Activated CD4-positive, alpha-beta T cell treated with anti-CD3 and anti-CD28 coated beads, Interleukin-2, amount 10 ng/mL, durations not matched to agents 24 days and 14 days (primary cell): ENCODE measurements around the gene NOD1. TPM values are rescaled to one million over a fixed set of nuclear protein-coding genes. Genes with fewer than 3 reads are reported as not detected.
"Not testable (repeated sequence)": the region's sequence is repeated elsewhere in the genome, so short reads cannot be mapped to it uniquely, and the experiment has no call there.

Experiments used
- DNase-seq: peaks from one replicate; pipeline ENCODE4 v3.0.0; 2022
- H3K27ac Mint-ChIP-seq: one replicate; pipeline ENCODE4 v1.8.0; 2022; ENCODE audit warnings: mild to moderate bottlenecking, mixed read lengths
- H3K27me3 Mint-ChIP-seq: one replicate; pipeline ENCODE4 v1.8.0; 2022; ENCODE audit warnings: mixed read lengths
- H3K36me3 Mint-ChIP-seq: one replicate; pipeline ENCODE4 v1.8.0; 2022; ENCODE audit warnings: low read depth, mild to moderate bottlenecking, mixed read lengths
- H3K4me1 Mint-ChIP-seq: one replicate; pipeline ENCODE4 v1.8.0; 2021; ENCODE audit warnings: mixed read lengths
- H3K4me3 Mint-ChIP-seq: one replicate; pipeline ENCODE4 v1.8.0; 2022; ENCODE audit warnings: mild to moderate bottlenecking, moderate library complexity, mixed read lengths
- H3K9me3 Mint-ChIP-seq: one replicate; pipeline ENCODE4 v1.8.0; 2021; ENCODE audit warnings: mixed read lengths
- intact Hi-C: fragments of 100-400 bp; cut with micrococcal nuclease; formaldehyde crosslinking; loops from one replicate; pipeline ENCODE4 v1.15.1; 2023
- total RNA-seq: library from RNA; stranded (reverse); gene quantifications from 2 replicates; pipeline ENCODE4 v1.2.3, GENCODE V29; 2022

The NOD1 gene
- total RNA-seq, 1 donor from 2014 or later = 12.9 TPM

- Mint-ChIP-seq H3K27ac (no peak overlapping the region), H3K9me3 (no peaks in the 10 kb centered on the region), H3K4me1 (no peaks in the 10 kb centered on the region), H3K36me3 (peaks cover 2% of the 10 kb centered on the region), H3K27me3 (peaks cover 24% of the 10 kb centered on the region), H3K4me3 (no peak overlapping the region)
- no peak for DNase-seq
- intact Hi-C loops = no loop called here
Measured at GRCh38 chr7:30487371-30487770, 8.8 kb upstream of the NOD1 start.

- intact Hi-C loops = no loop called here
- no peak for DNase-seq
- Mint-ChIP-seq H3K4me1 (no peaks in the 10 kb centered on the region), H3K9me3 (no peaks in the 10 kb centered on the region), H3K4me3 (no peak overlapping the region), H3K36me3 (no peaks in the 10 kb centered on the region), H3K27ac (no peak overlapping the region), H3K27me3 (peaks cover 18% of the 10 kb centered on the region)
Measured at GRCh38 chr7:30485667-30486066, 7.1 kb upstream of the NOD1 start.

- DNase-seq, H3K27me3 Mint-ChIP-seq, H3K9me3 Mint-ChIP-seq, intact Hi-C loops, H3K36me3 Mint-ChIP-seq, H3K27ac Mint-ChIP-seq, H3K4me3 Mint-ChIP-seq: not testable (repeated sequence)
- H3K4me1 Mint-ChIP-seq = peaks cover 22% of the 10 kb centered on the region
Measured at GRCh38 chr7:30481416-30481815, 2.8 kb upstream of the NOD1 start.

GRCh38 chr7:30479202-30480120 is 877 bp upstream of the NOD1 start:
- Mint-ChIP-seq H3K4me3 (peak overlapping the region; percentile 92), H3K4me1 (peaks cover 38% of the 10 kb centered on the region), H3K27me3 (no peaks in the 10 kb centered on the region), H3K9me3 (no peaks in the 10 kb centered on the region), H3K27ac (peak overlapping the region; percentile 82), H3K36me3 (peaks cover 7% of the 10 kb centered on the region)
- DNase-seq = peak; percentile 80
- intact Hi-C loops = loop anchor here (1.0 to 2.0 kb wide), 3 partner anchors 115 to 453 kb away; partner anchors contain the start of genes FKBP14 and GARS1

GRCh38 chr7:30476459-30477145 is 2.0 kb downstream of the NOD1 start:
- no peak for DNase-seq
- Mint-ChIP-seq H3K27ac (peak overlapping the region; percentile 31), H3K27me3 (no peaks in the 10 kb centered on the region), H3K4me1 (peaks cover 64% of the 10 kb centered on the region), H3K4me3 (peak overlapping the region; percentile 92), H3K9me3 (no peaks in the 10 kb centered on the region), H3K36me3 (peaks cover 19% of the 10 kb centered on the region)
- intact Hi-C loops = no loop called here

- Mint-ChIP-seq H3K4me1 (peaks cover 73% of the 10 kb centered on the region), H3K36me3 (peaks cover 19% of the 10 kb centered on the region), H3K9me3 (no peaks in the 10 kb centered on the region), H3K27ac (peak overlapping the region; percentile 49), H3K4me3 (no peak overlapping the region), H3K27me3 (no peaks in the 10 kb centered on the region)
- intact Hi-C loops = no loop called here
- no peak for DNase-seq
Measured at GRCh38 chr7:30475580-30475979, 3.0 kb downstream of the NOD1 start.

GRCh38 chr7:30474893-30475292 is 3.7 kb downstream of the NOD1 start:
- Mint-ChIP-seq H3K9me3 (no peaks in the 10 kb centered on the region), H3K4me1 (peaks cover 77% of the 10 kb centered on the region), H3K36me3 (peaks cover 19% of the 10 kb centered on the region), H3K27ac (no peak overlapping the region), H3K4me3 (no peak overlapping the region), H3K27me3 (no peaks in the 10 kb centered on the region)
- intact Hi-C loops = no loop called here
- no peak for DNase-seq

- peaks cover 75% of the 10 kb centered on the region for H3K4me1 Mint-ChIP-seq
- no peak for DNase-seq
- H3K36me3 Mint-ChIP-seq = peaks cover 19% of the 10 kb centered on the region
- H3K27me3 Mint-ChIP-seq = no peaks in the 10 kb centered on the region
- no peaks in the 10 kb centered on the region for H3K9me3 Mint-ChIP-seq
- intact Hi-C loops = no loop called here
- H3K4me3 Mint-ChIP-seq = no peak overlapping the region
- H3K27ac Mint-ChIP-seq = no peak overlapping the region
Measured at GRCh38 chr7:30474485-30474884, 4.1 kb downstream of the NOD1 start.

- Mint-ChIP-seq H3K4me1 (peaks cover 70% of the 10 kb centered on the region), H3K27me3 (no peaks in the 10 kb centered on the region), H3K9me3 (no peaks in the 10 kb centered on the region), H3K36me3 (peaks cover 22% of the 10 kb centered on the region), H3K27ac (no peak overlapping the region), H3K4me3 (no peak overlapping the region)
- intact Hi-C loops = no loop called here
- DNase-seq = no peak
Measured at GRCh38 chr7:30473903-30474302, 4.7 kb downstream of the NOD1 start.

GRCh38 chr7:30472784-30473775 is 5.5 kb downstream of the NOD1 start:
- Mint-ChIP-seq H3K4me3 (no peak overlapping the region), H3K27ac (no peak overlapping the region), H3K27me3 (no peaks in the 10 kb centered on the region), H3K9me3 (no peaks in the 10 kb centered on the region), H3K36me3 (peaks cover 28% of the 10 kb centered on the region), H3K4me1 (peaks cover 78% of the 10 kb centered on the region)
- intact Hi-C loops = no loop called here
- no peak for DNase-seq

GRCh38 chr7:30472081-30472783 is 6.4 kb downstream of the NOD1 start:
- Mint-ChIP-seq H3K27ac (peak overlapping the region; percentile 5), H3K4me1 (peaks cover 80% of the 10 kb centered on the region), H3K4me3 (peak overlapping the region; percentile 3), H3K36me3 (peaks cover 29% of the 10 kb centered on the region), H3K9me3 (no peaks in the 10 kb centered on the region), H3K27me3 (no peaks in the 10 kb centered on the region)
- DNase-seq = no peak
- intact Hi-C loops = no loop called here

- H3K36me3 Mint-ChIP-seq = peaks cover 29% of the 10 kb centered on the region
- no peak for DNase-seq
- peak overlapping the region; percentile 13 for H3K4me3 Mint-ChIP-seq
- no peaks in the 10 kb centered on the region for H3K27me3 Mint-ChIP-seq
- peaks cover 71% of the 10 kb centered on the region for H3K4me1 Mint-ChIP-seq
- intact Hi-C loops = no loop called here
- H3K9me3 Mint-ChIP-seq = no peaks in the 10 kb centered on the region
- H3K27ac Mint-ChIP-seq = peak overlapping the region; percentile 55
Measured at GRCh38 chr7:30471205-30471604, 7.4 kb downstream of the NOD1 start.

- peak overlapping the region; percentile 55 for H3K27ac Mint-ChIP-seq
- intact Hi-C loops = loop anchor here (1.0 kb wide), 1 partner anchor 8 kb away; the partner anchor contains the start of gene NOD1
- DNase-seq = no peak
- H3K4me1 Mint-ChIP-seq = peaks cover 70% of the 10 kb centered on the region
- no peaks in the 10 kb centered on the region for H3K27me3 Mint-ChIP-seq
- H3K36me3 Mint-ChIP-seq = peaks cover 29% of the 10 kb centered on the region
- H3K4me3 Mint-ChIP-seq = peak overlapping the region; percentile 13
- H3K9me3 Mint-ChIP-seq = no peaks in the 10 kb centered on the region
Measured at GRCh38 chr7:30470771-30471170, 7.8 kb downstream of the NOD1 start.
